ENCODE measurements around the gene DSTN. TPM values are rescaled to one million over a fixed set of nuclear protein-coding genes. Genes with fewer than 3 reads are reported as not detected.

The DSTN gene
- total RNA-seq, 4 donors from 2014 or later: 280 to 589 (median 373) TPM

DNA sequence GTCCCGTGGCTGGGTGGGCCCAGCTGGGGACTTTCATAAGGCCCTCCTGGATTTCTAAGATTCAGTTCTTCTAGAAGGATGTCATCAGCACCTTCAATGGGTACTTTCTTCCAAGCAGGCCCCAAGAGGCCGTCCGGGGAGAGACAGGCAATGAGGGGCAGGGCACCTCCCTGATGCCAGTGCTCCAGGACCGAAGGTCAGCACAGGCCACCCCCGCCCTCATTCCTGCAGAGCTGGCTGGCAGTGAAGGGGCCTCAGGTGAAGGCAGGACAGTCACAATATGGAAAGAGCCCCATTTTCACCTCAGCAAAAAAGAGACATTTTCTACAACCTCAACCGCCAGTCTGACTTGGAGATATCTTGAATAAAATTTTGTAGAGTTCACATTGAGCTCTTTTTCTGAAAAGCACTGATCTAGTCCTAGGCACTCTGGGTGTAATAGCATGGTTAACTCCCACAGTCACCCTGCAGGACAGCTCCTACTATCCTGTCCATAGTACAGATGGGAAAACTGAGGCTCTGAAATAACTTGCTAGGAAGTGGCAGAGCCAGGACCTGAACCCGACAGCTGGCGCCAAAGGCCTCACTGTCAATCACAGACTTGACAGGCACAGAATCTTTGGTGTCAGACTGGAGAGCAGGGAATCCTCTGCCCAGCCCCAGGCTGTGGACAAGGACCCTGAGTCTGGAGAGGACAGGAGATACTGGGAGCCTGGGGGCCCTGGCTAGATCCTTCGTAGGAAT lies 61.9 kb downstream of the DSTN start:
- peaks cover 0 to 28% (median 3%) of the 10 kb centered on the region in 4 donors for H3K4me1 ChIP-seq
- 75 to 80% methylated on average over 2 to 9 of the region's 9 CpGs for WGBS, 2 donors (ENCODE audit: low coverage in 1 of 2)
- H3K27me3 ChIP-seq: no peaks in the 10 kb centered on the region
- peaks cover 0 to 53% (median 15%) of the 10 kb centered on the region in 4 donors for H3K36me3 ChIP-seq
- intact Hi-C loops (cut with DNase I; ENCODE audit: low total_unique reads): no loop called here
- TF ChIP-seq EP300 (IDR thresholded peaks at IDR 0.05; ENCODE audit: low read depth) (no peak), POLR2A (IDR thresholded peaks at IDR 0.05) (no peak), POLR2AphosphoS5 (IDR thresholded peaks at IDR 0.05) (no peak)
- TF ChIP-seq, protein P1, sequence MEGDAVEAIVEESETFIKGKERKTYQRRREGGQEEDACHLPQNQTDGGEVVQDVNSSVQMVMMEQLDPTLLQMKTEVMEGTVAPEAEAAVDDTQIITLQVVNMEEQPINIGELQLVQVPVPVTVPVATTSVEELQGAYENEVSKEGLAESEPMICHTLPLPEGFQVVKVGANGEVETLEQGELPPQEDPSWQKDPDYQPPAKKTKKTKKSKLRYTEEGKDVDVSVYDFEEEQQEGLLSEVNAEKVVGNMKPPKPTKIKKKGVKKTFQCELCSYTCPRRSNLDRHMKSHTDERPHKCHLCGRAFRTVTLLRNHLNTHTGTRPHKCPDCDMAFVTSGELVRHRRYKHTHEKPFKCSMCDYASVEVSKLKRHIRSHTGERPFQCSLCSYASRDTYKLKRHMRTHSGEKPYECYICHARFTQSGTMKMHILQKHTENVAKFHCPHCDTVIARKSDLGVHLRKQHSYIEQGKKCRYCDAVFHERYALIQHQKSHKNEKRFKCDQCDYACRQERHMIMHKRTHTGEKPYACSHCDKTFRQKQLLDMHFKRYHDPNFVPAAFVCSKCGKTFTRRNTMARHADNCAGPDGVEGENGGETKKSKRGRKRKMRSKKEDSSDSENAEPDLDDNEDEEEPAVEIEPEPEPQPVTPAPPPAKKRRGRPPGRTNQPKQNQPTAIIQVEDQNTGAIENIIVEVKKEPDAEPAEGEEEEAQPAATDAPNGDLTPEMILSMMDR (IDR thresholded peaks at IDR 0.05): no peak
- no peak overlapping the region for H3K27ac ChIP-seq
- peak; percentile 42 for DNase-seq
- no peak overlapping the region for H3K4me3 ChIP-seq
- in situ Hi-C loops (cut with MboI; ENCODE audit: low pct_ligation_motif_present in 1 of 4, low pct_unique_long_range_greater_than_20kb in 1 of 4, low sequenced_read_pairs in 3 of 4): loop anchor here in 2 of 4 donors (25.0 kb wide), 1 partner anchor 94 kb away; the partner anchor contains the start of gene BFSP1 (in 2 of the 2)
- no peaks in the 10 kb centered on the region for H3K9me3 ChIP-seq

DNA sequence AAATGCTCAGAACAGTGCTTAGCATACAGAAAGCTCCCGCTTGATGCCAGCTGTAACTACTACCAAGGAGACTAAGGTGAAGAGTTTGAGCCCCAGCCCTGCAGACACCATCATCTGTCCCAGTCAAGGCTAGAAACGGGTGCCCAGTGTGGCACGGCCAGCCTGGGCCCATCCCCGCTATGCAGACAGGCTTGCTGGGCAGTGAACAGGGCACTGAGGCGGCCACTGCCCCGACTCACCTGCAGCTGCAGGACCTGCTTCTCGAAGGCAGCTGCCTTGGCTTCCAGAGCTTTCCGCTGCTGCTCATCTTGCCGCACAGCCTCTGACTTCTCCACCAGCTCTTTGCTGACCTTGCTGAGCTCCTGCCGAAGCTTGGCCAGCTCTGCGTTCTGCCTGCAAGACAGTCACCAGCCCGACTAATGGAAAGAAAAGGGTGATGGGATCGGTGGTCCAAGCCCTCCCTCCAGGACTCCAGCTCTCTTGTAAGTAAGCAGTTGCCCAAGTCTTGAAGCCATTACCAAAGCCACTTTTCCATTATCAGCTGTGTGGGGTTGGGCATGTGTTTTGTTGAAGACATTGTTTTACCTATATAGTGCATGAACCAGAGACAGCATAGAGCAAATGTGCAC lies 63.5 kb downstream of the DSTN start:
- 97 to 100% methylated on average over 2 to 13 of the region's 13 CpGs for WGBS, 2 donors (ENCODE audit: low coverage in 1 of 2)
- Histone ChIP-seq H3K4me1 (peaks cover 0 to 28% (median 3%) of the 10 kb centered on the region in 4 donors), H3K9me3 (no peaks in the 10 kb centered on the region), H3K27ac (no peak overlapping the region), H3K36me3 (peaks cover 0 to 44% (median 12%) of the 10 kb centered on the region in 4 donors), H3K4me3 (no peak overlapping the region), H3K27me3 (no peaks in the 10 kb centered on the region)
- intact Hi-C loops (cut with DNase I; ENCODE audit: low total_unique reads): no loop called here
- in situ Hi-C loops (cut with MboI; ENCODE audit: low pct_ligation_motif_present in 1 of 4, low pct_unique_long_range_greater_than_20kb in 1 of 4, low sequenced_read_pairs in 3 of 4): loop anchor here in 2 of 4 donors (25.0 kb wide), 1 partner anchor 96 kb away; the partner anchor contains the start of gene BFSP1 (in 2 of the 2)
- no peak for DNase-seq
- TF ChIP-seq, protein P1 (IDR thresholded peaks at IDR 0.05): no peak

DNA sequence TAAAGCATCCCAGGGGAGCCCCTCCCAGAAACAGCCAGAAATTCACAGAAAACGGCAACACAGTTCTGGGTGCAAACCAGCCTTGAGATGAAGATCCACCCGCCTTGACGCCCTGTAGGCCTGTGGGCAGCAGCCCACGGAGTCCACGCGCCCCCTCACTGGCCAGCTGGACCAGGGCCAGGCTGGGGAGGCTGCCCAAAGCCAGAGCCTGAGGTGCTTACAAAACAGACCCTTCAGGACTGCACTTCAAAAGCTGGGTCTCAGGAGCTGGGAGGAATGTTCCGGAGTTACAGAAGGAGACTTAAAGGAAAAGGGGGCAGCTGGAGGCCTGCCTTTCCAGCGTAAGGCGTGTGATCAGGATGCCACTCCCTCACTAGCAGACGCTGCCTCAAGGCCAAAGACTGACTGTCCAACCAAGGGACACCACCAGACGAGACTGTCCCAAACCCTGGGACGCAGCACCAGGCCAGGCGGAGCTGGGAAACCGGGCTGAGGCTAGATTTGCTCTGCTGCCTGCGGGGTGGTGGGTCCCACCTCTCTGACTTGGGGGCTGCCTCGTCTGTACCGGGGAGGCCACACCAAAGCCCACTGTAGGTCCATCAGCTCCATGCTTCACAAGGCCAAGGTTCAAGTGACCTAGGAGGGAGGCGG lies 64.1 kb downstream of the DSTN start:
- WGBS, 2 donors (ENCODE audit: low coverage in 1 of 2): 80% methylated on average over 18 of the region's 18 CpGs; no CpG with 5 or more reads in 1 of the 2 donors
- peaks cover 0 to 44% (median 12%) of the 10 kb centered on the region in 4 donors for H3K36me3 ChIP-seq
- in situ Hi-C loops (cut with MboI; ENCODE audit: low pct_ligation_motif_present in 1 of 4, low pct_unique_long_range_greater_than_20kb in 1 of 4, low sequenced_read_pairs in 3 of 4): loop anchor here in 2 of 4 donors (25.0 kb wide), 1 partner anchor 97 kb away; the partner anchor contains the start of gene BFSP1 (in 2 of the 2)

More for the DNA sequence above, 64.1 kb downstream of the DSTN start:
- Histone ChIP-seq H3K4me3 (no peak overlapping the region), H3K27ac (peak overlapping the region; percentile 8 to 38 (median 22)), H3K9me3 (no peaks in the 10 kb centered on the region), H3K27me3 (no peaks in the 10 kb centered on the region), H3K4me1 (peaks cover 0 to 28% (median 3%) of the 10 kb centered on the region in 4 donors)
- intact Hi-C loops (cut with DNase I; ENCODE audit: low total_unique reads): no loop called here
- TF ChIP-seq EP300 (IDR thresholded peaks at IDR 0.05; ENCODE audit: low read depth) (no peak), POLR2AphosphoS5 (IDR thresholded peaks at IDR 0.05) (no peak), POLR2A (IDR thresholded peaks at IDR 0.05) (no peak)
- TF ChIP-seq, protein P1 (IDR thresholded peaks at IDR 0.05): no peak
- no peak for DNase-seq

Measured in transverse colon (tissue), 4 donors.